PFSK-1 (cell line): ENCODE results near the gene TEX38. TPM values are rescaled to one million over a fixed set of nuclear protein-coding genes. Genes with fewer than 3 reads are reported as not detected.

ENCODE experiments used
- FOXP2 ChIP-seq: optimal IDR thresholded peaks from 2 replicates; pipeline ENCODE3; 2011; ENCODE audit warnings: borderline replicate concordance, control low read depth, inconsistent platforms; ENCODE audit not compliant: insufficient read depth; ENCODE audit errors: extremely low read length, extremely low read depth
- POLR2AphosphoS5 ChIP-seq: IDR thresholded peaks from 2 replicates; pipeline ENCODE4 v1.6.1; 2012; ENCODE audit warnings: low read depth, mild to moderate bottlenecking, control low read depth, low read length, moderate library complexity
- SIN3A ChIP-seq: IDR thresholded peaks from 2 replicates; pipeline ENCODE4 v1.6.1; 2012; ENCODE audit warnings: mild to moderate bottlenecking, low read length, moderate library complexity, borderline replicate concordance; ENCODE audit not compliant: insufficient read depth
- TAF1 ChIP-seq: IDR thresholded peaks from 2 replicates; pipeline ENCODE4 v1.6.1; 2012; ENCODE audit warnings: low read length, control low read depth, borderline replicate concordance; ENCODE audit not compliant: insufficient read depth
- polyA plus RNA-seq: library from polyadenylated mRNA; unstranded; fragments of >200 nt; gene quantifications from one replicate; pipeline ENCODE4 v1.2.1, GENCODE V29; 2012; ENCODE audit warnings: low read depth, missing spikeins; ENCODE audit not compliant: insufficient read length
- TF ChIP-seq, protein P1 (sequence below), 2 experiments: IDR thresholded peaks; 2 replicates each; pipeline versions ENCODE4 v1.6.1 to v1.8.0; 2011 to 2012; ENCODE audit warnings: low read depth in 2 of 2, low read length in 2 of 2, control low read depth in 1 of 2, inconsistent platforms in 1 of 2, mild to moderate bottlenecking in 1 of 2, moderate library complexity in 1 of 2; ENCODE audit not compliant: insufficient read depth in 1 of 2

TEX38 gene
- not detected for polyA plus RNA-seq

DNA sequence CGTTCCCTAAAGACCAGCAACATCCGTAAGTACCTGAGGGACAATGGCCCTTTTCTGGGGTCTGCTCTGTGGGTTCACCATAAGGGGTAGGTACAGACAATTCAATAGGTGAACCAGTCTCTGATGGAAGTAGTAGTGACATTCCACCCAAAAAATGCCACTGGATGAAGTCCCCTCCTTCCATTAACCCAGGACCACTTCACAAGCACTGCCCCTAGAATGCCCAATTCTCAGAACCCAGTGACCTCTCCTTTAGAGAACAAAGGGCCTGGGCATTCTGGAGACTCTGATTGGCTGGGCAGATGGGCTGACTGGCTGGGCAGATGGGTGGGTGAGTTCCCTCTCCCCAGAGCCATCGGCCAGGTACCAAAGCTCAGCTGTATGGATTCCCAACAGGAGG lies at the start of gene TEX38:
Gene TEX38 (plus strand): TSS at position 301 of the 400 bp plus-strand sequence. CDS start 81 bp downstream, at position 382.
- TF ChIP-seq TAF1 (no peak), FOXP2 (no peak), SIN3A (no peak), POLR2AphosphoS5 (no peak)
- TF ChIP-seq, protein P1, sequence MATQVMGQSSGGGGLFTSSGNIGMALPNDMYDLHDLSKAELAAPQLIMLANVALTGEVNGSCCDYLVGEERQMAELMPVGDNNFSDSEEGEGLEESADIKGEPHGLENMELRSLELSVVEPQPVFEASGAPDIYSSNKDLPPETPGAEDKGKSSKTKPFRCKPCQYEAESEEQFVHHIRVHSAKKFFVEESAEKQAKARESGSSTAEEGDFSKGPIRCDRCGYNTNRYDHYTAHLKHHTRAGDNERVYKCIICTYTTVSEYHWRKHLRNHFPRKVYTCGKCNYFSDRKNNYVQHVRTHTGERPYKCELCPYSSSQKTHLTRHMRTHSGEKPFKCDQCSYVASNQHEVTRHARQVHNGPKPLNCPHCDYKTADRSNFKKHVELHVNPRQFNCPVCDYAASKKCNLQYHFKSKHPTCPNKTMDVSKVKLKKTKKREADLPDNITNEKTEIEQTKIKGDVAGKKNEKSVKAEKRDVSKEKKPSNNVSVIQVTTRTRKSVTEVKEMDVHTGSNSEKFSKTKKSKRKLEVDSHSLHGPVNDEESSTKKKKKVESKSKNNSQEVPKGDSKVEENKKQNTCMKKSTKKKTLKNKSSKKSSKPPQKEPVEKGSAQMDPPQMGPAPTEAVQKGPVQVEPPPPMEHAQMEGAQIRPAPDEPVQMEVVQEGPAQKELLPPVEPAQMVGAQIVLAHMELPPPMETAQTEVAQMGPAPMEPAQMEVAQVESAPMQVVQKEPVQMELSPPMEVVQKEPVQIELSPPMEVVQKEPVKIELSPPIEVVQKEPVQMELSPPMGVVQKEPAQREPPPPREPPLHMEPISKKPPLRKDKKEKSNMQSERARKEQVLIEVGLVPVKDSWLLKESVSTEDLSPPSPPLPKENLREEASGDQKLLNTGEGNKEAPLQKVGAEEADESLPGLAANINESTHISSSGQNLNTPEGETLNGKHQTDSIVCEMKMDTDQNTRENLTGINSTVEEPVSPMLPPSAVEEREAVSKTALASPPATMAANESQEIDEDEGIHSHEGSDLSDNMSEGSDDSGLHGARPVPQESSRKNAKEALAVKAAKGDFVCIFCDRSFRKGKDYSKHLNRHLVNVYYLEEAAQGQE (IDR thresholded peaks at IDR 0.05; ENCODE audit: insufficient read depth in 1 of 2, low read depth in 2 of 2, low read length in 2 of 2): no peak

DNA sequence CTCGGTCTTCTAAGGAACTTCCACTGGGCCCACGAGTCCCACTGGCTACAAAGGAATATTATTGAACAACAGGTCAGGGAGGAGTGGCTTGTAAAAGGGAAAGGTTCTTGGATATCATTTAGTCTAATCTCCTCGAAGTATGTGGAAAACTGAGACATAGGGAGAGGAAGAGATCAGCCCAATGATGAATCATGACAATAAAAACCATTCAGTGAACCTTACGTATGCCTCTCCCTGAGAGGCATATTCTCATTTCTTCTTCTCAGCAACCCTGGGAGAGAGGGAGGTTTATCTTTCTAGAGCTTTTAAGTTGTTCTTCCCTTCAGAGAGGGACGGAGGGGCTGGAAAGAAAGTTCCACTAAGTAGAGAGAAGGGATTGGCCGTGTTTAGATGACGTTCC lies 49.7 kb upstream of the TEX38 start:
- TF ChIP-seq, protein P1 (IDR thresholded peaks at IDR 0.05; ENCODE audit: insufficient read depth in 1 of 2, low read depth in 2 of 2, low read length in 2 of 2): no peak

DNA sequence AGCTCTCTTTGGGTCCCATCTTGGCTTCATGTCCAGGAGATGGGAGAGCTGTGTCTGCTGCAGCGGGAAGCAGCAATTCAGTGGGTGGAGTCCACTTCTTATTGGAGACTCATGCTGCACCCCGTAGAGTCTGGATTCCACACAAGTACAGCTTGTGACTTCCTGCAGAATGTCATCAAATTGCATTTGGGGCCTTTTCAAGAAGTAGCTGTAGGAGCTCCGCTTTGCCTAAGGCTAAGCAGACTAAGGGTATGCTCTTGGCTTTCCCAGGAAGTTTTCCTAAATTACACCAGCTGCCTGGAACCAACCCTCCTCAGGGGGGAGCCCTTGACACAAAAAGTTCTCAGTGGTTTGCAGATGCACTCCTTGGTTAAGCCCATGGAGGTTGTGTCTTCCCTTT lies 49.3 kb upstream of the TEX38 start:
- TF ChIP-seq TAF1 (no peak), POLR2AphosphoS5 (no peak), SIN3A (no peak)

DNA sequence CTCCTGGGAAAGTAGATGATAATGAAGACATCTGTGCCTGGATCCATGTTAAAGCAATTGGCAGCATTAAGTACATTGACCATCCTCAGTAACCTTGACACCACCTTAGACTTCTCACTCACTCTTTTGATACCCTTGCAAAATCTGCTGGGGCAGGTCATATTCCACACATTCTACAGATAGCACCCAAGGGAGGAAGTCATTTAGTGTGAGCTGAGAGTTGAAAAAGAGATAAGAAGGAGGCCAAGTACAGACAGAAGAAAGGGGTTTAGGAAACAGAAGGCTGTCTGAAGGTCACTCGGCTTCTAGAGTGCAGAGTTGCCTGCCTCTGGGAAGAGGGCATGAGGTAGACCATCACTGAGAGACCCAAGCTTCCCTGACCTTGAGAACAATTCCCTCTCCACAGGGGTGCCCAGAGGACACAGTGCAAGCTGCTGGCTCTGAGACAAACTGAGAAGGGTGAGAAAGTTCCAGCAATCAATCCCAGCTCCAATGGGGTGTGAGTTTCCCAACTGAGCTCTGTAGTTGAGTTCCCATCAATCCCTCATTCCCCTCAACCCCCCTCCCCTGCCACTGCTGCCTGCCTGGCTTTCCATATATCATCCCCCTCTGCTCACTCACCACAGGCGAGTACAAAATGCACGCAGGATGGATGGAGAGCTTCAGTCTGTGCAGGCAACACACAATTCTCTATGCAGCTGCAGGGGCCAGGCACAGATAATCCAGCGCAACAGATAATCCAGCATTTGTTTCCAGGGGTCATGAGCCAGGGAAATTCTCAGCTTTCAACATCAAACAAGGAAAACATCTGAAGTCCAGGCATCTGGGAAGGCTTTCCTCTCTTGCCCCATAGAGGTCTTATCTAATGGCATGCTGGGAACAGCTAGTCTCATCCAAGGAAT lies 47.7 kb upstream of the TEX38 start:
- TF ChIP-seq FOXP2 (no peak), SIN3A (no peak), TAF1 (no peak), POLR2AphosphoS5 (no peak)
- TF ChIP-seq, protein P1 (IDR thresholded peaks at IDR 0.05; ENCODE audit: insufficient read depth in 1 of 2, low read depth in 2 of 2, low read length in 2 of 2): no peak

DNA sequence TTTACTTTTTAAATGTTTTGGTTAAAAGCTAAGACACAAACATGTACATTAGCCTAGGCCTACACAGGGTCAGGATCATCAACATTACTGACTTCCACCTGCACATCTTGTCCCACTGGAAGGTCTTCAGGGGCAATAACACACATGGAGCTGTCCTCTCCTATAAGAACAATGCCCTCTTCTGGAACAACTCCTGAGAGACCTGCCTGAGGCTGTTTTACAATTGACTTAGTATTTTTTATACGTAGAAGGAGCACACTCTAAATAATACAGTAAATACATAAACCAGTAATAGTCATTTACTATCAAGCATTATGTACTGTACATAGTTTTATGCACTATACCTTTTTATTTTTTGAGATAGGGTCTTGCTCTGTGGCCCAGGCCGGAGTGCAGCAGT lies 40.9 kb upstream of the TEX38 start:
- TF ChIP-seq, protein P1 (IDR thresholded peaks at IDR 0.05; ENCODE audit: insufficient read depth in 1 of 2, low read depth in 2 of 2, low read length in 2 of 2): no peak
- no peak for TF ChIP-seq POLR2AphosphoS5
- no peak for TF ChIP-seq SIN3A
- no peak for TF ChIP-seq FOXP2
- no peak for TF ChIP-seq TAF1
